ENCODE results near the gene AUTS2.

Gene AUTS2

DNA sequence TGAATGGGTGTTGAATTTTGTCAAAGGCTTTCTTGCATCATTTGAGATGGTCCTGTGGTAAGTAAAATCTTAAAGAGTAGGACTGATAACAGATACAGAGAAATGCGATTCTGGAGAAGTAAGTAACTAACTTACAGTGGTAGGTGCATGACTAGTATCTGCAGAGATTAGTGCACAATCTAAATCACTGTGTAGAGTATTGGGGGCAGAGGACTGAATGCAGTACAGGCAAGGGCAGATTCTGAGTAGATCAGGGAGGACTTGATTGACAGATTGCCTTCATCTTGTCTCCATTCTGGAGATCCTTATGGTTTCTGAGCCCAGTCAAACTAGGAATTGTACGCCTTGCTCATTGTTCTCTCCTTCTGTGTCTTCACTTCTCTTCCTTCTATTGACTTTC, 736.0 kb downstream of the AUTS2 start:
- DNase-seq: no peak

DNA sequence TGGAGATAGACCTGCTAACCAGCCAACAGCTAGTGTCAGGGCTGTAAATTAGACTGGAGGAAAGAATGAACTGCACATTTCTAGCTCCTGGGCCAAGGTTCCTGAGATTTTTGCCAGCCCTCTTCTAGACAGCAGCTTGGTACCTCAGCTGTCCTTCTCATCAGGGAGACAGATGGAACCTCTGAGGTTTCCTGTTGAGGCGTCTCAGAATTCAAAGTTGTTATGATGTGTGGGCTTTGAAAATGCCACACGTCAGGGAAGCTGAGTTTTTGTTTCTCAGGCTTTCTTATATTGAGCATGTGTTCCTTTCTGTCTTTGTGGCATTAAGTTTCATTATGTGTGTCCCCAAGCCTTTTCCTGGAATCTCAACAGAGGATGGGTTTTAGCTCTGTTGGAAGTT, 736.6 kb downstream of the AUTS2 start:
- no peak for DNase-seq

DNA sequence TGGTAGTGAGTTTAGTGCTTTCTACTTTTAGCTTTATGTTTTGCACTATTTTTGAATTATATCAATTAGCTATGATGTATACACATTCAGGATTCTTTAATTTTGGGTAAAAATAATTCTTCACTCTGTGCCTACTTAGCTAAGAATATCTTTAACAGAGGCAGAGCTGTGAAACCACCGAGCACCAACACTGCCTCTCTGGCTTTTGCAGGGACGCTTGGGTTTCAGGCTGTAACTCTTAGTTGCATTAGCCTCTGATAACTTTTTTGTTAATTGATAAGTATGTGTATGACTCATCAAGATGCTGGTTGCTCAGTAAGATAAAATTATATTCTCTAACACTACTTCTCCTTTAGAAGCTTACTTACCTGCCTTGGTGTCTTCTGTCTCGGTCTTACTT, 738.3 kb downstream of the AUTS2 start:
- no peak for DNase-seq

DNA sequence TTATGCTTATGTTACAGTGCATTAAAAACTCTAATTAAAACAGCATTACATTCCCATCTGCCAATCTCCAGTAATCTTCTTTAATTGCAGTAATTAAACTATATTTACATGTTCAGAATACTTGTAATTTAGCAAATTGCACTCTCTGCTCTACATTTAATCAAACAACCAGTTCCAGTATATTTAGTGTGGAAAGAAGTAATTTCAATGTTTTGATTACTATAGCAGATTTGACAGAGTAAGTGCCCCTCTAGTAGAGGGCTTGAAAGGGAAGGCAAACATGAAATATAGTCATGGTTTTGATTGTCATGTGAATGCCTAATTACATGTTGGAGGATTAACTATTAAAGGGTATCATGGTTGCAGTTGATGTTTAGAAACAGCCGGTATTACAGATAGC, 739.7 kb downstream of the AUTS2 start:
- no peak for DNase-seq

DNA sequence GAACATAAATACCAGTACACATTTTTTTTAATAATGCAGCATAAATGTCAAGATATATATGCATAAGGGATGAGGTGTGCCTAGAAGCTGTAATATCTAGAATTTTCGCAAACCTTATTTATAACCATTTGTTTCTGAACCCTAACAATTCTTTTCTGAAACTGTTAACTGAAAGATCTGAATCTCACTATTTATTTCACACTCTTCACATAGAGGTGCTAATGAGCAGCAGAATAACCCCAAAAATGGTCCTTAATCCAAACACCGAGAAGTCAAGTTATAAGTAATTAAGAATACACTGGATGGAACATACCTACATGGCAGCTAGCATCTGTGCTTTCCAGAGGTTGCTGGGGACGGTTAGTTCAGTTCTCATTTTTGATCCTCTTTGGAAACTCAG, 742.0 kb downstream of the AUTS2 start:
- DNase-seq: no peak

DNA sequence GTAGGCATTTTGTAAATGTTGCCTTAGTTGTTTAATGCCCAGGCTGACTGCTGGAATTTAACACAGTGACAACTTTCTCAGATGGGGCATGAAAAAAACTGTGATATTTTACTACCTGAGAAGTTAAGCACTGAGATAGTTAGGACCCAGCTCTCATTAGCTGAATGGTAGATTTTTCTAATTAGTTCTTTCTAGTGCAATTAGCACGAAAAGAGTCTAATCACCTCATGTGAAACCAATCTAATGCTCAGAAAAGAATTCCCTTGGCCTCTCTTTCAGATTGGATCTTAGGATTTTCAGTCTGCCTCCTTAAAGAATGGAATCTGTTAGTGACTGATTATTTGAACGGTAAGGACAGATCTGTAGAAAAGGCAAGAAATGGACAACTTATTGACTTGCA, 743.2 kb downstream of the AUTS2 start:
- no peak for DNase-seq

DNA sequence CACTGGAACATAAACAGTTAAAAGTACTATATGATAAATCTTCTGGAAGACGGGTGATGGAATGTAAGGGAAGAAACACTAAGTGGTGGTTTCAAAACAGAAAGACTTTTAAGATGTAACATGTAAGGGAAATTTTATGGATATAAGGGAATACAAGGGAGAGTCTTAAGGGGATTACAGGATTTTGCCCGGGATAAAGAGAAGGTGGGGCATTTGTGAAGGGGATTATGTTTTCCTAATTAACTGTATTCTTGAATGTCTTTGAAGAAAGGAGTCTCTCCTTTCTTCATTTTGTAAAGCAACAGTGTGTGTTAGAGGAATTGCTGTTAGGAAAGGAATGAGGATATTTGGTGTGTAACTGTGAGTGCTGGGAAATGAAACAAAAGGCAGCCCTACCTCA, 745.2 kb downstream of the AUTS2 start:
- no peak for DNase-seq

DNA sequence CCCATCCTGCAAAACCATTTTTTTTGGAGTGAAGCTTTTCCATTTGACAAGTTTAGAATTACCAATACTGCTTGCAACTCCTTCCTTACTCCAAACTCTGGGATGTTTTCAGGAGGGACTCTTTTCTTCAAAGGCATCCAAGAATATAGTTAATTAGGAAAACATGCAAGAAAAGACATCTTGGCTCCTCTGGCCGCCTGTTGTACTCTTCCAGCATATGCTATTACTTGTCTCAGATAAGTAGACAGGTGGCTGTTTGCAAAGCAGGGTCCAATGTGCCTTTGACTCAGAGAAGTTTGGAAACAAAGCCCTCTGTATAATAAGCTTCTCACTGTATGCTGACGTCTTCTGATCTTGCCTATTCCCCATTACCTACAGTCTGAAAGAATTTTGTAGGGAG, 746.5 kb downstream of the AUTS2 start:
- DNase-seq: no peak

DNA sequence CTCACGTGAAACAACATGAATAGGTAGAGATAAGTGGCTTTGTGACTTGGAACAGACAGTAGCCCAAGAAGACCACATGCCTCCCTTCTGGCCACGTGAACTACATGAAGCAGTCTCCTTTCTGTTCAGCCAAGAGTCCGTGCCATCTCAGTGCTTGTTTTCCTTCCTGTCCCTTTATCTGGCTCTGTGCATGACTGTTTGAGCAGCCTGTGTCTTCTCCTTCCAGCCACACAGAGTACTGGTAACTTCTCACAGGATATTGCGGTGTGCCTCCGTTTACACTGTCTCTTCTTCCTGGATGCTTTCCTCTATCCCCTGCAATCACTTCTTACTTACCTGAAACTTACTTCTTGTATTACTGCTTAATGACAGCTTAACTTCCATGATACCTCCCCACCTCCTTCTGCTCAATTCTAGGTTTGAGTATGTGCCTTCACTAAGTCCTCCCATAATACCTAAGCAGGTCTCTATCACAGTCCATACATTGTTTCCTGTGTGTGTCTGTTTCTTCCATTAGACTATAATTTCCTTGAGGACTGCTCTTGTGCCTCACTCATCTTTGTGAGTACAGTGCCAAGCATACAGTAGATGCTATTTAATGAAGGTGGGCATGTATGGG, 748.7 kb downstream of the AUTS2 start:
- DNase-seq: no peak

DNA sequence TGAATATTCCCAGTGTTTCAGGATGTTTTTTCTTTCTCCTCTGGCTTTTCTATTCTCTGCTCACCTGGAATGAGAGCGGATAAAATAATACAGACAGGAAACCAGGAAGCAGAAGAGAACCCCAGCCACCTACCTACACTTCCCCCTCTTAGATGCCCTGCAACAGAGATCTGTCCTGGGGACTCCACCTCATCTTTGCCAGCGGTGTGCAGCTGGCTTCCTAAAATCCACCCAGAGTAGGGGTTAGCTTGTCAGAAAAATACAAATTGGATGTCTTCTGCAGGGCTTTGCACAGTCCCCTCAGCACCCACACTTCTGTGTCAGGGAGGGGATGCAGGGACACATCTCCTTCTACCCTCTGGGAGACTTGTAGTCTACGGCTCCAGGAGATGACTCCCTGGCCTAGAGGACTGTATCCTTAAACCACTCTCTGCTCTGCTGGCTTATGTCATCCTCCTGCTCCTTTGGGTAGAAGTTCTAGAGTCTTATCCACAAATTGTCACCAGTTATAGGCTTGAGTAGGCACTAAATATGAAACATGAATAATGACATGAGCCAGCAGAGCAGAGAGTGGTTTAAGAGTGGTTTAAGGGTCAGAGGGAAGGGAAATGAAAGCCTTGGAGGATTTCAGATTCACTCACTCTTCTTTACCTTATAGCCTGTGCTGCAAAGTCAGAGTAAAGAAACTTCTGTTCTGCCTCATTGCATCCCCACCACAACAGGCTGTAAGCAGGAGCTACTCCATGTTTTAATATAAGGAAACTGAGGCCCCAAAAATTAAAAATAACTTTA, 749.4 kb downstream of the AUTS2 start:
- DNase-seq: no peak

DNA sequence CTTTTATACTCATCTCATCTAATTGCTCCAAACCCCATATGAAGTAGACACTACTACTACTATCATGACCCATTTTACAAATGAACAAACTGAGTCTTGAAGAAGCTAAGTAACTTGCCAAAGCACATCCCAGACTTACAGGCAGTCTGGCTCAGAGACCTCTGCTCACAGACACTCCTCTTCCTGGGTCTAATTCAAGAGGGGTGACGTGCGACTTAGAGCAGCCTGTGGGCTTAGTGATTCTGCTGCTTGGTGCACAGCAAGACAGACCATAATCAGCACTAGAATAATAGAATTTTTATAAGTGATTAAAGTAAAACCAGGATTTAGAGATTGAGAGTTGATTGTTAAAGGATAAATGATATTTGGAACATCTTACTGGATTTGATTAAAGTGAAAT, 750.8 kb downstream of the AUTS2 start:
- no peak for DNase-seq

DNA sequence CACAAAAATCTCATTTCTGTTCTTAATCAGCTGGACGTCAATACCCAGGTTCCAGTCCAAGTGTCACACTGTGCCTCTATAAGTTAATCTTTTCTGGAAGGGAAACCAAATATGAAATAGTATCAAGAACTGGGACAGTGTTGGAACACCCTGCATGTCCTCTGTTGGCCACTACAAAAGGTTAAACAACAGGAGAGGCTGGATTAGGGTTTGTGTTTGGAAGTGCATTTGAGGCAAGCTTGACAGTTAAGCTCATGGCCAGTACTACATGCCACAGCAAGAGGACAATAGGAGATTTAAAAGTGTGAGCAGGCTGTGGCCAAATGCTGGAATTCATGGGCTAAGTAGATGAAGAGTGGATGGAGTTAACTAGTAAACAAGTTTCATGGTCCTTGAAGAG, 751.5 kb downstream of the AUTS2 start:
- DNase-seq: no peak

DNA sequence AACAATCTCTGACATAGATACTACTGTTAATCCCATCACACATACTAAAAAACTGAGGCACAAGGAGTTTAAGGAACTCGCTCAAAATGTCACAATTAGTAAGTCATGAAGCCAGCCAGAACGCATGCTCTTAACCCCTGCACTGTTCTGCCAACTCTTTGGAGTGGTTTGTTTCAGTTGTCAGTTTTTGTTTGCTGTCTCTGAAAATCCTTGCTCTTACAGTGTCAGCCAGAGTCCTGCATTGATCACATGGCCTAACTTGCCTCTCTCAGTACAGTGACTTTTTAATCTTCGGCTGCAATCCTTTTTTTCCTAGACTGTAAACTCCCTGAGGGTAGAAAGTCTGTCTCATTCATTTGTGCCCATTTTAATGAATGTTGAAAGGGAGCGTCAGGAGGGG, 753.8 kb downstream of the AUTS2 start:
- no peak for DNase-seq

DNA sequence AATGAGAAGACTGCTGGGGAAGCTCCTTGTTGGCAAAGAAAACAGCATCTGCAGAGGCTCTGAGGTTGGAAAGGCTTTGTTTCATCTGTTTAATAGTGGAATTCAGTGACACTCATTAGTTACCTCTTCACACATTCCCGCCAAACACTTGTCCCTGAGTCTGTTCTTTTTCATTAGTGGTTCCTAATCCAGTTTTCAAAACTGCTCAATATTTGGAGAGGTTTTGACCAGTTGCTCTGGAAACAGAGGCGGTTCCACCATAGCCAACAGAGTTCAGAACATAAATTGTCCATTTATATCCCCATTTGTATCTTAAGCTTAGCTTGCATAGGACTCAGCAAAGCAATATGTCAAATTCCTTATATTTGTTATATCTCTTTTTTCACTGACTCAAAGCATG, 754.6 kb downstream of the AUTS2 start:
- DNase-seq: peak; percentile 22

DNA sequence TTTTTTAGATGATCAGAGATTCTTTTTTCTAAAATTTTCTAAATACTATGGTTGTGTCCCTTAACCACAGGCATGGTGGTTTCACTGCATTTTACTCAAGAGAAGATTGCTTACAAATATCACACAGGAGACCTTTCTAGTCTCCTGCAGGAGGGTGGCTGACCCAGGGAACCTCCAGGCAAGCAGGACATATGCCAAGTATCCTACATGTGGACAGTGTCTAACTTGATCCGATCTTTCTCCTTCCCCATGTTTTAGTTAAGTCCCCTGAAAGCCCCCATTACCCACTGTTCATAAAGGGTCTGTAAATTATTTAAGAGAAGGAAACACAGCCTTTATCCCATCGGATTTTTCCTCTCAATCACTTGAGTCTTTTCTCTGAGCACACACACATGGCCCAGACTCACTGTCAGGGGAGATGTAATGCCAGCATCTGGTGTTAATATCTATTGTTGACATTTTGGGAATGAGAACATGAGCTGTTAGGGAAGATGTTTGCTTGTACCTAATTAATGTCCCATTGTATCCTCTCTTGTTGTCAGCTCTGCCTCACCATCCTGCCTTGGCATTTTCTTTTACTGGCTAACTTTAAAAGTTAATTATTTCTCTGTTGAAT, 755.2 kb downstream of the AUTS2 start:
- no peak for DNase-seq

DNA sequence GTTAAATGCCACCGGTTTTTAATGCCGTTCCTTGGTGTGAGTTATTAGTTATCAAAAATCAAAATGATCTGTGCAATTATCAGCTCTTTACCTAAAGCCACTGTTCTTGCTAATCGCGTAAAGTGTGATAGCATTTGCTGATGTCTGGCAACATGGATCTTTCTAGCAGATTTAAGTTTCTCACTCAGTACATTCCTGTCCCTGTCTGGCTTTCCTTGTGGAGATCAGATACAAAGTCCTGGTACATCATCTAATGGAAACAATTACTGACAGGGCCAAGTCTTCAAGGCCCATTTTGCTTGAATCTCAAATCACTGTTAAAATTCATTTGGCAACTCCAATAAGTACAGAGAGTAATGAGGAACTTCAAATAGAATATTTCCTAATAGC, 755.7 kb downstream of the AUTS2 start:
- no peak for DNase-seq

DNA sequence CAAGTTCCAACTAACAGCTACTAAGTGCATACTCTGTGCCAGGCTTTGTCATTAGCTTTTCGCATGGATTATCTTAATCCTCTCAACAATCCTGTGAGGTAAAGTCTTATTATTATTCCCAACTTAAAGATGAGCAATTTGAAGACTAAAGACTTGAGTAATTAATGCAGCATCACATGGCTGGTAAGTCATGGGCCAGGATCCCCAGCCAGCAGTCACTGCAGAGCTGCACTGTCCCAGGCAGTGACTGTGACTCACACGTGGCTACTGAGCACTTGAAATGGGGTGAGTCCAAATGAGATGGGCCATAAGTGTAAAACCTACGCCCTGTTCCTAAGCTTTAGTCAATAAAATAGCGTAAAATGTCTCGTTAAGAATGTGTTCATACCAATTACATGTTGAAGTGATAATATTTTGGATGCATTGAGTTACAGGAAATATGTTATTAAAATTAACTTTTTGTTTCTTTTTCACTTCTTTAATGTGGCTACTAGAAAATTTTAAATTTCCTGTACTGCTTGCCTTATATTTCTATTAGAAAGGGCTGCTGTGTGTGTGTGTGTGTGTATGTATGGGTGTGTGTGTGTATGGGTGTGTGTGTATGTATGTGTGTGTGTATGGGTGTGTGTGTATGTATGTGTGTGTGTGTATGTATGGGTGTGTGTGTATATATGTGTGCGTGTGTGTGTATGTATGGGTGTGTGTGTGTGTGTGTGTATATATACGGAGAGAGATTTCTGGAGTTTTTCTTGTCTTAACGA, 756.3 kb downstream of the AUTS2 start:
- no peak for DNase-seq

DNA sequence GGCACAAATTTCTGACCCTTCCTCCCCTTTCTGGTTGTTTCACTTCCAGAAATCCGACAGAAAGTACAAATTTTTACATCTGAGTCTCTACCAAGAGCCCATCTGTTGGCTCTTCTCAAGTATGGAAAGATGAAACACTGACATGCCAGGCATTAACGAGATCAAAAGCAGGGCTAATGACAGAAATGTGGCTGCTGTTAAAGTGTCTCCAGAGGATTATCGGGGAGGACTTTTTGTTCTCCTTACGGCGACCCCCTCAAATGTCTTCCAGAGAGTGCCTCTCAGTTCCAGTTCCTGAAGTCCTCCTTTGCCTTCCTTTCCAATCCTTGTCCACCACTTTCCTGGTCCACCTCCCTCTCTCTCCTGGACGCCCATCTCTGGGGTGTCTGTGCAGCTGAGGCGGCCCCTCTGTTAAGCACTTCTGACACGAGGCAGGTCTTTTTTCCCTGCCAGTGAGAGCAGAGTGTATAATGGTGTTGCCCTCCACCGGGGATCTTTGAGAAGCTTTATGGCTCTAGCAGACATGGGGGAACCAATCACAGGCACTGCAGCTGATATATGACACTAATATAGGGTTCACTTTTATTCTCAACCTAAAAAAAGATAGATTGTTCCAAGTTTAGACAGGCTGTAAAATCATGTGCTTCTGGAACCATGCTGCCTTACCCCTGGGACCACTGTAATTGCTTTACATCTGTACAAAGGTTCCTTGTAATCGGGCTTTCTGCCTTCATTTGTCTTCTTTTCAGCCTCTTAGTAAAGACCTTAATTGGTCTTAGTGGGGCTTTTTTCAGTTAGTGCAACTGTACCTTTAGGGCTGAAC, 757.1 kb downstream of the AUTS2 start:
- DNase-seq: peak; percentile 68

DNA sequence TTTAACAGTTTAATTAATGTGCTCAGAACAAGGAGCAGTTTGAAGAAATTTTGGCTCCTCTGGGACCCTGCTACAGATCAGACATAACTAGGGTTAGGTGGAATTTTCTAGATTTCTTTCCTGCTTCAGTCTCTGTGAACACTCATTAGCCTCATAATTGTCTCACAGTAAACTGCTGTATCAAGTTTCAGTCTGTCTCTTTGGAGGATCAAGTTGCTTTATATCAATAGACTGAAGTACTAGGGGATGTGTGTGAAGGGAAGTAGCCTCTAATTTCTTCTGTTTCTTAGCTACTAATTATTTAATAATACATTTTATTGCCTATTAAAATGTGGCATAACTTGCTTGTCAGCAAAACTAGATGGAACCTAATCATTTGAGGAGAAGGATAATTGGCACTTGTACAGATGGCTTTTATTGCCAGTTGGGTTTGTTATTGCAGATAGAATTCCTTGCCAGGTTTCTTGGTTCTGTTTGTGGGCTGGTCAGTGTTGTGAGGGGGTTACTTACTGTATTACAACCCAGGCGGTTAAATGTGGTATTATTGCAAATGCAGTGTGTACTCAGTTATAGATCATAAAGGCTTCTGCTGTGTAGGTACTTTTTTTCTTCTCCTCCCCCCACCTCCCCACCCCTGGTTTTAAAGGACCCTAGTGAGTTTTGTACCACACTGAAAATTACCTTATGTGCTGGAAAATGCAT, 758.0 kb downstream of the AUTS2 start:
- peak; percentile 62 for DNase-seq

DNA sequence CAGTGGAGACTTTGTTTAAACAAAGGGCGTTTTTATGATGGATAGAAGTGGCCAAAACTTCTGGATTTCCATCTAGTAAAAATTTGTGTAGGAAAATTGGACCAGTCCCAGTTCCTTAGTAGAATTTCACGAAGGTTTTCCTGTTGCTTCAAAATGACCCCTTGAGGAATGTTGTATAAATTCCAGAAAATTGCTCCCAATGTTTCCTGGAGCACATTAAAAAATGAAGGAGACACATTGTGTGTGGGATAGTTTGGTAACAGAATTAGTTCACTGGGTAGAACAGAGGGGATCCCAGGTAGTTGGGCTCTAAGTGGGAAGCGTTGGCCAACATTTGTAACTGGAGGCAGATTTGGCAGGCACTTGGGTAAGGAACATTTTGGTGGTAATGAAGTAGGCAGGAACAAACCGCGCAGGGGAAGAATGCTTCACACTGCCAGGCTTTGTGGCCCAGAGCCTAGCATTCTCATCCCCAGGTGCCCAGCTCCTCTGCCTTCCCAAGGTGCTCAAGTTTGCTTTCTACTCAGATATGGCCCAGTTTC, 758.6 kb downstream of the AUTS2 start:
- peak; percentile 64 for DNase-seq

DNA sequence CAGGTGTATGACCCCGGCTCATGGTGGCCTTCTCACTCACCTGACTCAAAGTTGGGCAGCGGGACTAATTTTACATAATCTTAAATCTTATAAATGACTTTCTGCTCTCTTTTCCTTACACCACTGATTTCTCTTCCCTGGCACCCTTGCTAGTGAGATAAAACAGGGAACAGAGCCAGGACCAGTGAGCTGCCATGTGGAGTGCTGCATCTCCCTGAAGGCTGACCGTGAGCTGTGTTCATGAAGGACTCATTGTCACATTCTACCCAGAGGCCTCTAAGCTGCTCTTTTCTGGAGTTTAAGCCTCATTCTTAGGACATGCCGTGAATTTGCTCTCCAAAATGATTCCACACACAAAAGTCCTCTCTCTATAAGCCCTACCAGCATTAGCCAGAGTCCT, 762.3 kb downstream of the AUTS2 start:
- no peak for DNase-seq

DNA sequence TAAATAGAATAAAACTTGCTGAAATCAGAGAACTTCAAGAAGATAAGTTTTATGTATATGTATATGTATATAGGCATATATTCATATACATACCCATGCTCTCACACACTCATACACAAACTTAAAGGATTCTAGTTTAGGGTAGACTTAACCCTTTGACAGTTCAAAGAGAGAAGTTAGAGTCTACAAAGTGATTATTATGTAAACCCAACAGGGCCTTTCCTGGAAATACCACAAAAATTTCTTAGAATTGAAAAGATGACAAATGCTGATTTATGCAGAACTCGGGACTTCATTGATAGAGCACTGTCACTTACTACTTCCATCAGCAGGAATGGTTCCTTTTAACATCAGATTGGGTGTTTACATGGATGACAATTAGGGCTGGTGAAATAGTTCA, 763.5 kb downstream of the AUTS2 start:
- DNase-seq: no peak

Measured in right hindlimb (tissue), 1 donor.